ENCODE measurements around the gene NR4A1.
A peak's percentile ranks its signal among the peaks of the same experiment; 100 is the strongest.
"Not testable (repeated sequence)": the region's sequence is repeated elsewhere in the genome, so short reads cannot be mapped to it uniquely, and the experiment has no call there.

The NR4A1 gene

DNA sequence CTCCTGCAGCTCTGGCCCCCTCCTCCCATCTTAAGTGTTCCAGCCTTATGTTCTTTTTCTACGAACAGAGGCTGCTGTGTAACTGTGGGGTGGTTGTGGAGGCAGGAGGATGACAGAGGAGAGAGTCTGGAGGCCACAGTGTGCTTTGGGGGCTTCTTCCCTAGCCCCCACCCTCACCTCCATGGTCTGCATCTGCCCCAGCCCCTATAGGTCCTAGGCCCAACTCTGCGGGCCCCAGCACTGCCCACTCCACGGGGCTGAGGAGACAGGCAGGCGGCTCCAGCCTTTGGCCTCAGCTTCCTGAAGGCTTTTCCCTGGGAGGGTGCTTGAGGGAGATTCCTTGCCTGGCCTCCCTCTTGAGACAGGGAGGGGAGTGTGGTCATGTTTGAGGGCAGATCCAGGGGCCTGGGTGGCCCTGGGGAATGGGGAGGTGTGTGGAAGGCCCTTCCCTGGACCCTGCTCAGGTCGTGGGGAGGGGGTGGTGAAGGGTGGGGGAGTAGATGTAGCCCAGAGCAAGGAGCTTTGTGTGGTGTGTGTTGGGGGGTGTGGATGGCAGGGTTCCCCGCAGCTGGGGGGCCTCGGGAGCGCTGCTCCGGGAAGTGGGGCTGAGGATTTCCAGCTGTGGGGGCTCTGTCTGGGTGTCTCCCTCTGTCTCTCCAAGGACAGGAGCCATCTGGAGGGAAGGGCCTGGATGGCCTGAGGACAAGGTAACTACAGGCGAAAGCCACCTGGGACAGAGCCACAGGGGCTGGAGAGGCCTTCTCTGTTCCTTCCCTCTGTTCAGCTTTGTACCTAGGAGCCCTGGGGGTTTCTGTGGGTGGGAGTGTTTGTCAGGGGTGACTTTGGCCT, 29.4 kb downstream of the NR4A1 start:
- no peak for DNase-seq

DNA sequence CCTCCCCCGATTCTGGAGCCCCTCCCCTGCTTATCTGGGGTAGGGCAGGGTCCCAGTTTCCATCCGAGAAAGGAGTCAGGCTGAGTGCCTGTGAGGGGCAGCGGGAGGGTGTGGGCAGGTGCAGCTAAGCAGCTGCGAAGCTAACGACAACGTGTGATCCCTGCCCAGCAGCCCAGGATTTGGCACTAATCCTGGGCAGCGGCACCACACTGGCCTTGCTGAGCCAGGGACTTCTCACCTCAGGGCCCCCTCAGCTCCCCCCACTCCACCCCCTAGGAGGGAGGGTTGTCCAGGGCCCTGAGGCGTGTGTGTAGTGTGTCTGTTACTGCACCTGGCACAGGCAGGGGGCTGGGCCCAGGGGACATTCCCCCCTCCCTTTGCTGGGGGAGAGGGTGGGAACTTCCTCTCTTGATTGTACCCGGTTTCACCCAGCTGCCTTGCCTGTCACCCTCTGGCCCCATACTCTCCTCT, 30.1 kb downstream of the NR4A1 start:
- DNase-seq = peak; percentile 25

DNA sequence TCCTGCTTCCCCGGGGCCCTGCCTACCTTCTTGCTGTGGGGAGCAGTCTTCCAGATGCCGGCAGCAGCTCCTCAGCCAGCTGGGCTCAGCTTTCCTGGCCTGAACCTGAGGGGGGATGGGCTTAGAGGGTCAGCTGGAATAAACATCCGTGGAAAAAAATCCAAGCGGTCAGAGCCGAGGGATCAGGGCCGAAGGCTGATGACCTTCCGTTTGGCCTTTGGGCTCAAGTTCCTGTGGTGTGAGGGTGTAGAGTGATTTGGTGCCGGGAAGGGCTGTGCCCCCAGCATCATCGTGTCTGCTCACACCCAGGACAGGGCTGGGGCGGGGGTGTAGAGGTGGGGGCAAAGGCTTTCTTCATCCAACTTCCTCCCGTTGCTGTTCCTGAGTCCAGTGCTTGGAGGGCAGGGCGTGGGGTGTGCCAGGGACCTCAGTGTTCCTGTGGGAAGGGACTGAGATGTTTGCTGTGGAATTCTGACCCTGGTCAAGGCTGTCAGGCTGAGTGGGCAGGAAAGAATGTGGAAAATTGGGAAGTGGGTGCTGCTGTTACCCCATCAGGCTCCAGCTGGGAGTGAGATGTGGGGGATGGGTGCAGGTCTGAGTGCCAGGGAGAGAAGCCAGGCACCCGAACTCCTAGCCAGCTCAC, 30.9 kb downstream of the NR4A1 start:
- DNase-seq = no peak

DNA sequence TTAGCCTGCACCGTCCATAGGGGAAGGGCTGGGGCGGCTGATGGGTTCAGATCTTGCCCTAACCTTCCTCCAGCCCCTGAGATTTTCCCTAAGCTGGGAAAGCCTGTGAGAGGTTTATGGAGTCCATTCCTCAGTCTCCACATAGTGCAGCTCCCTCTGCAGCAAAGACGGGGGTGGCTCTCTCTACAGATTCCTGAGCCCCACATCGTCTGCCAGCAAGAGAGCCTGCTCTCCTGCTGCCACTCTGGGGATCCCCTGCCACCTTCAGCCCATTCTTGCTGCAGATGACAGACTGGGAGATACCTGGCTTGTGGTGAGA, 31.4 kb downstream of the NR4A1 start:
- DNase-seq = no peak

DNA sequence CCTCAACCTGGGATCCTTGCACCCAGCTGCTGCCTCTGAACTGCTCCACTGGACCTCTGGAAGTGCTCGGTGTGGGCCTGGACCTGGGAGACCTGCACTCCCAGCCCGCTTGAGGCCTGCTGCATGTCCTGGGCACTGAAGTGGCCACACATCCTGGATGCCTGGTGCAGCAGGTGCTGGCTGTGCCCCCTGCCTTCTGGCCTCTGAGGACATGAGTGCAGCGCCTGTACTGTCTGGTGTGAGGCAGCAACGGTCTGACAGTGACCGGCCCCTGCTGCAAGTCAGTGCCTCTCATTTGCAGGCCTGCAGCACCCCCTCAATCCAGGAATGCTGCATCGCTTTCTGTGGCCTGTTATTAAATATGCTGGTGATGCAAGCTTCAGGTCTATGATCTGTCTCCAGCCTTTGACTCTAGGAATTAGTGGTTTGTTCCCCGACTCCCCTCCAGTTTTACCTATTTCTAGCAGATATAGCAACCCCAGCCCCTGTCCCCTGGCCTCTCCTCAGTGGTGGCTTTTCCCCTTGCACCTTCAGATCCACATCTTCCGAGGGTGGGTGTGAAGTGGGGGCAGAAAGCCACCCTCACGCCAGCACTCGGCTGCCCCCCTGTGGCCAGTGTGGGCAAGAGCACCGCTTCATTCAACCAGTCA, 31.9 kb downstream of the NR4A1 start:
- DNase-seq = peak; percentile 76

DNA sequence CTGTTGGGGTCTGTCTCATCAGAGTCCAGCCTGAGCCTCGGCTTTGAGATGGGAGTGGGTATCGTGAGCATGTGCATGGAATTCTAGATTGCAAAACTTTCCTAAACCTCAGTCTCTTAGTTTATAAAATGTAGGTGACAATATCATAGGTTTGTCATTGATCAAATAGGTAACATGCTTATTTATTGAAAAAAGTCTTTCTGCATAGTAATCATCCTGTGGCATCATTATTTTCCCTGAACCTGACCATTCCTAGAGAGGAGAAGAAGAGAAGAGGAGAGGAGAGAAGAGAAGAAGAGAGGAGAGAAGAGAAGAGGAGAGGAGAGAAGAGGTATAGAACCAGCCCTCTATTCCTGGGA, 32.4 kb downstream of the NR4A1 start:
- DNase-seq = no peak

DNA sequence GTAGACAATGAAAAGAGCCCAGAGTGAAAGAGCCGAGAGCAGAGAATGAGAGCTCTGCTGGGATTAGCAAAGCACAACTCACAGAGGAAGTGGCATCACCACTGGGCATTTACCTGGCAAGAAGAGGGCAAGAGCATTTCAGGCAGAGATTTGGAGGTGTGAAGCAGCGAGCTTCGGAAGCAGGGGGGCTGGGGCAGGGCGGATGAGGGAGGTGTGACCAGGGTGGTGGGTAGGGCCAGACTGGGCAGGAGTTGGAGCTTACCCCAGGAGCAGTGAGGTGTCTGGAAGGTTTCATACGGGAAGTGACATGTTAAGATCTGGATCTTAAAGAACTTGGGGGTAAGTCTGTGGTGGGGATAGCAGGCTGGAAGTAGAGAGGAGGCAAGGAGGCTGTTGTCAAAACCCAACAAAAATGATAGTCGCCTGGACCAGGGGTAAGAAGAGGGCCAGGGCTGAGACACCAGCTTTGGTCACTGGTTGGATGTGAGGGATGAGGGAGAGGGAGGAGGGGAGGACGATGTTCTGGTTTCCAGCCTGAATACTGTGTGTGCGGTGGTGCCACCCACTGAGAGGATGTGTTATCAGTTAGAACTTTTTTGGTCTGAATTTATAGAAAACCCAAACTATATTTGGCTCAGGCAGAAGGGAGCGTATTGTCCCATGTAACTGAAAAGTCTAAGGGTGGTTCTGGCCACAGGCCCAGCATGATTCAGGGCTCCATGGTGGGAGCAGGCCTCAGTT, 33.4 kb downstream of the NR4A1 start:
- no peak for DNase-seq

DNA sequence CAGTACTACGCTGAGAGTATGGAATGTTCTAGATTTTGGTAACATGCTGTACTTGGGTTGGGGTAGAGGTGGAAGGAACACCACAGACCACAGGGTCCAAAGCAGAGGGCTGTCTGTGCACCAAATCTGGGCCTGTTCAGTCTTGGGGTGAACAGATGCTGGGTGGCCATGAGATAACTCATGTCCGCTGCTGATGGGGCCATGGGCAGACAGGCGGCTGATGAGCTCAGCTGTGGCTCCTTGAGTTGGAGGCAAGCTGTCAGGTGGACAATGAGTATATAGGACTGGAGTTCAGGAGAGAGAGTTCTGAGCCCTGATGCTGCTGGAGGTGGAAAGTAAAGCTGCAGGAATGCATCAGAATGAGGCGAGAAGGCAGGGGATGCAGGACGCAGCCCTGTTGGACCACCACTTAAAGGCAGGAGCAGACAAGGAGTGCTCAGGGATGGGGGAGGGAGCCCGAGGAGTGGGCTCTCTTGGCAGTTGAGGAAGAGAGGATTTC, 34.5 kb downstream of the NR4A1 start:
- no peak for DNase-seq

DNA sequence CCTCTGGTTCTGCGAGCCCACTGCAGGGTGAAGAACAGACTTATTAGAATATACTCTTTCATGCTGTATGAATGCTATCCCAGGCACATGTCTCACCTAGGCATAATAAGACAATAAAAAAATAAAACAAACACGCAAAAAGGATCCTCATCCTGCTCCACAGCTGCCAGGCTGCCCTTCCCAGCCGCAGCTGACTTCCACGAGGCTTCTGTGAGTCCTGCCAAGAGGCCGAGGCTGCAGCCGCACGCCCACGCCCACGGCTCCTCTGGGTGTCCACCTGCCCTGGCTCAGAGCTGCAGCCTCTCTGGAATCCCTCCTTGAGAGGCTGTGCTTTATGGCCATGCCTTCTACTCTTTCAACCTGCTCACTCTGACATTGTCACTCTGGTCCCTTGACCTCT, 35.1 kb downstream of the NR4A1 start:
- no peak for DNase-seq

DNA sequence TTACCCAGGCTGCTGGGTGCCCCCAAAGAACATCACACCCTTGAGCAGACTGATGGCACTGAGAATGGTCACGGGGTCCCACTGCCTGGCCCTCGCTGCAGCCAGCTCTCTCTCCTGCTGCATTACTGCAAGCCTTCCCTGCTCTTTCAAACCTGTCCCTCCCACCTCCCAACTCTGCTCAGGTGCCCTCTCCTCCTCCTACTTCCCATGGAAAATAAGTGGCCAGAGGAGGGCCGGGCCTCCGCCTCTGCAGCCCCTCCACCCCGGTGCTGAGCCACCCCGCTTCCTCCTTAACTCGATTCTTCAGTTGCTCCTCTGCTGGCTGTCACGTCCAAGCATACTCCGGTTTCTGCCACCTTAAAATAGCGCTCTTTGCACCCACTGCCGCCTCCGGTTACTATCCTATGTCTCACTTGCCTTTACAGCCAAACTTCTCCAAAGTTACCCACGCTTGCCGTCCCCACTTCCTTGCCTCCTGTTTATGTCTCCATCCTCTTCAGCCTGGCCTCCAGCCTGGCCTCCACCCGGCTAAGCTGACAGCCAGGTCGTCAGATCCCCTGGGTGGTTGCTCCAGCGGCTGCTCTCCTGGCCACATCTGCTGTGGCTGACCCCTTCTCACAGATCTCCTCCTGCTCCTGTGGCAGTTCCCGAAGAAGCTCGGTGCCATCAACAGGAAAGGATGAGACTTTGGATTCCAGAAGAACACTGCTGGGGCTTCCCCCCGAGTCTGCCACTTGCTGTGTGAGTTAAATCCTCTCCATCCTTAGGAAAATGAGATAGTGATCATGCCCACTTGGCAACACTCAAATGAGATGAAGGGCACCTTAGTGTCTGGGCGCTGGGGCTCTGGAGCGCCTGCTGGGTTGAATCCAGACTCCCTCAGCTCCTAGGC, 35.9 kb downstream of the NR4A1 start:
- no peak for DNase-seq

DNA sequence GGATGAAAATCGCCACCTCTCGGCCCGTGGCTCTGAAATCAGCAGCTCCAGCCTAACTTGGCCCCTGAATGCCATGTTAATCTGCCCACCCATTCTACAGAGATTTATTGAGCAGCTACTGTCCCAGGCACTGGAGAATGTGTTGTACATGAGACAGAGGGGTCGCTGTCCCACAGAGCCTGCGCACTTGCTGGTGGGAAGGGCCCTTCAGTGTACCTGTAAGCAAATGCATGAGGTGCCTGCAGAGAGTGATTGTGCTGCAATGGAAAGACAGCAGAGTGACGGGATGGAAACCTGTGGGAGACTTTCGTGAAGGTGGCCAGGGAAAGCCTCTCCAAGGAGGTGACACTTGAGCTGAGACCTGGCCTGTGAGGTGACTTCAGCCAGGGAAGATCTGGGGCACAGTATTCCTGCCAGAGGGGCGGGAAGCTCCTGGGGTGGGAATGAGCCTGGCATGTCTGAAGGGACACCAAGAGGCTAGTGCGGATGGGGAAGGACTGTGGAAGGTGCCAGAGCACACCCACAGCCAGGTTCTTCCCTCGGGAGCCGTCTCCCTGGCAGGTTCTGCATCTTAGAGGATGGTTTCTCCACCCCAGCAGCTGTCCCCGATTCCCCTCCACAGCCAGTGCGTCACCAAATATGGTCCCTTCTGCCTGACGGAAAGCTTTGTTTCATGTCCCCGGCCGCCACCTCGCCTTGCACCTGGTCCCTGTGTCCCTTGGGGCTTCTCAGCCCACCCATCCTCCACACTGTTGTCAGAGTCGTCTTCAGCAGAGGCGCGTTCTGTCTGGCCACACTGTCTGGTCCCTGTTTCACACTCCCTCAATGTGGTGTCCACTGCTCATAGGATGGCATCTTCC, 36.9 kb downstream of the NR4A1 start:
- no peak for DNase-seq

DNA sequence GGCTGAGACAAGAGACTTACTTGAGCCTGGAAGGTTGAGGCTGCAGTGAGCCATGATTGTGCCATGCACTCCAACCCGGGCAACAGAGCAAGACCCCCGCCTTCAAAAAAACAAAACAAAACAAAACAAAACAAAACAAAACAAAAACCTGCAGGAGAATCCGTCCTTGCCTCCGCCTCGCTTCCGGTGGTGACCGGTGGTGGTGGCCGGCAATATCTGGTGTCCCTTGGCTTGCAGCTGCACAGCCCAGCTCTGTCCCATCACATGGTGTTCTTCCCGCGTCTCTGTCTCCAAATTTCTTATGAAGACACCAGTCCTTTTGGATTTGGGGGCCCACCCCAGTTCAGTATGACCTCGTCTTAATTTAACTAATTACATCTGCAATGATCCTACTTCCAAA, 38.2 kb downstream of the NR4A1 start:
- DNase-seq = no peak

DNA sequence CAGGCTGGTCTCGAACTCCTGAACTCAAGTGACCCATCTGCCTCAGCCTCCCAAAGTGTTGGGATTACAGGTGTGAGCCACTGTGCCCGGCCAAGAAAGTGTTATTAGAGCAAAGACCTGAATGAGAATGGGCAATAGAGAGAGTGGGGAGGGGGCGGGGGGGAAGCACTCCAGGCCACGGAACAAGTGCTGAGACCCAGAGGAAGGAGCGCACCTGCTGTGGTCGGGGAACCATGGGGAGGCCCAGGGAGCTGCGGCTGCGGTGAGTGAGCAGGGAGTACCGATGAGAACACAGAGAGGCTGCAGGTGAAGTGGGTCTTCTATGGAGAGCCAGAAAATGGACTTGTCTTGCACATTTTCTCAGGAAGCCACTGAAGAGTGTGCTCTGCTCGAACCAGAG, 39.0 kb downstream of the NR4A1 start:
- no peak for DNase-seq

DNA sequence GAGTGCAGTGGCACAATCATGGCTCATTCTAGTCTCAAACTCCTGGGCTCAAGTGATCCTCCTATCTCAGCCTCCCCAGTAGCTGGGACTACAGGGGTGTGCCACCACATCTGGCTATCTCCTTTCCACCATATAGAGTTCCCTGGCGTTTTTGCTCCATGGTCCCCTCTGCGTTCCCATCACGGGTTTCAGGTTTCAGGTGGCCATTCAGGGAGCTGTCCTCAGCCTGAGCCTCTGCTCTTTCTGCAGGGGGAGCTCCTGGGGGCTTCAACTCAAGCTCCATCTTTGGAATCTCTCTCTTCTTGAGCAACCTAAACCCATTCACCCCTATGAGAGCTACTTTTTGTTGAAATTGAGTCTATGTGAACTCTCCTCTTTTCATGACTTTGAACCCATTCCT, 39.8 kb downstream of the NR4A1 start:
- DNase-seq = no peak

DNA sequence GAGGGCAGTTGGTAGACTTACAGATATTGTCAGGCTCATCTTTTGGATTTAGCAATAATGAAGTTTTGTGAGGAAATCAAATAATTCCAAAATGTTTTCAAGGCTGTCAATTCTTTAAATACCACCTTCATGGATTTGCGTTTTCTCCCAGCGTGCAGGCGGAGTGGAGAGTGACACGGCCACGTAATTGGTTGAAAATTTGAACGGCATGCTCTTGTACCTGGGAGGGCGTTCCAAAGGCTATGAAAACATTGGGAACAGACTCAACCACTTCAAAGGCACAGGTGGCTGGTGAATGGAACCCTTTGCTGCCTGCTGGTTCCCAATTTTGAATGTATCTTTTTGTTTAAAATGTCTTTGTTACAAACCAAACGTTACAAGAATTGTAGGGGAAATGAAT, 40.6 kb downstream of the NR4A1 start:
- no peak for DNase-seq

DNA sequence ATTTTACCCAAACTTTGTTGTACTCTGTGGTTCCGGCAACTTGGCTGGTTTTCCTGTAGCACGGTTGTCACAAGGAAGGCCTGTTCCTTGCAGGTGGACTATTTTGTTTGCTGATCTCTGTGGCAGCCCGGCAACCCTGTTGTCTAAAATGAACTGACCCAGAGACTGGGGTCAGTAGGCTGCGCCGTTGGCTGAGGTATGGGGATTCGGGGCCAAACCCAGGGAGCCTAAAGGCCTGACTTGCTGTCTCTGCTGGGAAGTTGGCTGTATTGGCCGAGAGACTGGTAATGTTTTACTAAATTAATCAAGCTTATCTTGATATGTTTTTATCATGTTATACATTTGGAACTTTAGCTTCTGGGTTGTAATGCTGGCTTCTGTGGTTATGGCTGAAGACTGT, 42.1 kb downstream of the NR4A1 start:
- no peak for DNase-seq

DNA sequence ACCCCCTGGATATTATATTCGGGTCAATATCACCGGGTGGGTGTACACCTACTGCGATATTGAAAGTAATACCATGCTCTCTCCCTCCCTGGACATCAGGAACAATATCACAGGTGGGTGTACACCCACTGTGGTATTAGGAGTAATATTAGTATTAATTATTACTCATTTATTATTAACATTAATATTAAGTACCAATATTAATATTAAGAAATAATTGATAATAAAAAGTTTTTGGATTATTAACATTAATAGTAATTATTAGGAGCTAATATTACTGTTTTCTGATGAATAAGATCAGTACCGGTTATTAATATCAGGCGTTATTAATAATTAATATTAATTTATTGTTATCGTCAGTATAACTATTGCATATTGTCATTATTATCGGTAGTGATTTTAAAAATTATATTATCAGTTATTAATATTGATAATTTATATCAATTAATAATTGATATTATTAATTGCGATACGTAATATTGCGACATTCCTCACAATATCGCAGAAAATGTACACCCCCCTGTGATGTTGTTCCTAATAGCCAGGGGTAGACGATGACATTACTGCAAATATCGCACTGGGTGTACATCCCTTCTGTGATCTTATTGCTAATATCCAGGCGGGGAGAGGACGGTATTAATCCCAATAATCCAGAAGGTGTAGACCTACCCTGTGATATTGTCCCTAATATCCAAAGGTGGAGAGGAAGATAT, 45.2 kb downstream of the NR4A1 start:
- DNase-seq = no peak

DNA sequence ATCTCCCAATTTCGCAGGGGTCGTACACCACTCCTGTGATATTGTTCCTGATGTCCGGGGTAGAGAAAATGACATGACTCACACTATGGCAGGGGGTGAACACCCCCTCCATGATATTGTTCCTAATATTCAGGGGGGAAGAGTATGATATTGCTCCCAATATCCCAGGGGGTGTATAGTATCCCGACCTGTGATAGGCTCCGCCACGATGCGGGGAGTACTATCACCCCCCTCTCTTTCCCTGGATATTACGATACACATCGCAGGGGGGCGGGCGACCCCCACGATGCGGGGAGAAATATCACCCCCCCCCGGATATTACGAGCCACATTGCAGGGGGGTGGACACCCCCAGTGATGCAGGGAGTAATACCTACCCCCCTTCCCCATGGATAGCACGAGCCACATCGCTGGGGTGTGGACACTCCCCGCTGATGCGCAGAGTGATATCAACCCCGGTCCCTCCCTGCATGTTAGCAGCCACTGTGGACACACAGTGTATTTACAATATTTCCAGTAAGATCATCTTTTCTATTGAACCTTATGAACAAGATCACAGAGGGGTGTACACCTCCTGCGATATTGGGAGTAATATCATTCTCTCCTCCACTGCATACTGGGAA, 45.9 kb downstream of the NR4A1 start:
- DNase-seq = no peak

DNA sequence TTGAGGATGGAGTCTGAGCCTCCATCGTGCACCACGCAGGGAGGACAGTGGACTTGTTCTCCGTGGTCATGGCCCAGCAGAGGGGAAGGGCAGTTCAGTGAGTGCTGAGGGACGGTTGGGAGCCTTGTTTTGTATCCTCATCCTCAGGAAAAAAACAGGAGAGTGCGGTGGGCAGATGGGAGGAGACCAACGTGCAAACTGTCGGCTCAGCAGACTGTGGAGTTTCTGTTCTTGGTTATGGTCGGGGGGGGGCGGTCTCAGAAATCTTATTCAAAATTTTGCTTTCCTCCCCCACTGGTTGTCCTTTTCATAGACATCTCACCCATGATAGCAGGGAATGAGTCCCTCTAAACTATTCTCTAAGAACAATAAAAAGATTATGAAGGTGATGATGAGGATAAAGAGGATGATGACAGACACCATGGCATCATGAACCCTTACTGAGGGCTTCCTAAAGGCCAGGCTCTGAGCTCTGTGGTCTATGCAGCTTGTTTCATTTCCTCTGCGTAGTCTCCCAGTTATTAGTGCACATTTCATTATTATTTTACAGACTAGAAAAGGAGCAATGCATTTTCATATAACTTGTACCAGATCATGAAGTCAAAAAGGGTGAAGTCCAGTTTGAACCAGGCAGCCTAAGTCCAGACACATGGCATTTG, 53.3 kb downstream of the NR4A1 start:
- not testable (repeated sequence) for DNase-seq

Measured in CD4-positive, alpha-beta T cell treated with Interleukin-6 for 4 hours (primary cell).